Spleen (tissue), 7 donors: Measurements from ENCODE around the gene KCTD14.

Source experiments
- POLR2A ChIP-seq, 3 donors: fragments of 450-650 bp; IDR thresholded peaks; one replicate each; pipeline ENCODE4 v1.5.1; 2017; ENCODE audit warnings: antibody characterized with exemption in 3 of 3, mild to moderate bottlenecking in 1 of 3
- TF ChIP-seq, protein P1 (sequence below), 11 experiments: fragments of 200-600 bp in 7 of 11; fragments of 450-650 bp in 4 of 11; sonication (generic) in 4 of 11; IDR thresholded peaks in 8 of 11; conservative IDR thresholded peaks in 3 of 11; 1 replicate in 7 of 11; 2 replicates in 4 of 11; pipeline versions ENCODE4 v1.4.0 to v1.8.0; 2016 to 2021; ENCODE audit warnings: antibody characterized with exemption in 11 of 11, inconsistent platforms in 4 of 11, mild to moderate bottlenecking in 1 of 11
- donor health status: DM: no; HTN: no; CAD: no; lungs with moderate emphysema.
- donor health status: DM: no; HTN: no; CAD: no.
- donor health status: DM: no; HTN: no; CAD: no.

DNA sequence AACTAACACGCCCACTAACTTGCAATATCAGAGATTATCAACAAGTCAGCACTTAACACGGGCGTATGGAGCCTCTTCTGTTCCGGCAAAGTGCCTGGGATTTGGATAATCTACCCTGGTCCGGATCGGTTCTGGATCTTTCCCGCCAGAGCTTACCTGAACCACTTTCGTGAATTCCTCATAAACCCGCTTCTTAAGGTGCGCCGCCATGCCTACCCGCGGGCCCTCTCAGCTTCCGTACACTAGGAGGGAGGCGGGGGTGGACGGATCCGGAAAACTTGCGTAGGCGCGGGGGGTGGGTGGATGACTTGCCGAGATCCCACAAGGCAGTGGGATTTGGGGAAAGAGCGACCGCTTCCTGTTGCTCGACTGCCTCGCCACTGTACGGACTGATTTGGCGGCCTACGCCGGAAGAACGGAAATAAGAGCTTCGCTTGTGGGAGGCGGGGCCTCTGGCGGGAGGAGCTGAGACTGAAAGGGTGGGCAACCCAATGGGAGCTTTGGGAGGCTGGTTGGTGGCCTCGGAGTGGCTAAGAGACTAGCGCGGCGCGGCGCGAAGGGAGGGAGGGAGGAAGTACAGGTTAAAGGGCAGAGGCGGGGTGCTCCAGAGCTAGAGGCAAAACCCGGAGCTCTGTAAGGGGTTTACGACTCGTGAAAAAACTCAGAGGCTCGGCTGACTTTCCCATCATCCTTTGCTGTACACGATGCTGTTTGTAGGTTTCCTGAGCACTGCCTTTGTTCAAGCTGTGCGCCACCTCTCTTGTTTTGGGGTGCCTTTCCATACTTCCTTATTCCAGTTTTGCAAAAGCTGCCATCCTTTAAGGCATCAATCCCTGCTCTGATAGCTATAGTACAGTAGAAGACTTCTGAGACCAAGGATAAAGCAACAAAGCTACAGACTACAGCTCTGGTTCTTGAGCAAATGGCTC lies 28.4 kb downstream of the KCTD14 start, which contains the start of gene INTS4:
- TF ChIP-seq, protein P1, sequence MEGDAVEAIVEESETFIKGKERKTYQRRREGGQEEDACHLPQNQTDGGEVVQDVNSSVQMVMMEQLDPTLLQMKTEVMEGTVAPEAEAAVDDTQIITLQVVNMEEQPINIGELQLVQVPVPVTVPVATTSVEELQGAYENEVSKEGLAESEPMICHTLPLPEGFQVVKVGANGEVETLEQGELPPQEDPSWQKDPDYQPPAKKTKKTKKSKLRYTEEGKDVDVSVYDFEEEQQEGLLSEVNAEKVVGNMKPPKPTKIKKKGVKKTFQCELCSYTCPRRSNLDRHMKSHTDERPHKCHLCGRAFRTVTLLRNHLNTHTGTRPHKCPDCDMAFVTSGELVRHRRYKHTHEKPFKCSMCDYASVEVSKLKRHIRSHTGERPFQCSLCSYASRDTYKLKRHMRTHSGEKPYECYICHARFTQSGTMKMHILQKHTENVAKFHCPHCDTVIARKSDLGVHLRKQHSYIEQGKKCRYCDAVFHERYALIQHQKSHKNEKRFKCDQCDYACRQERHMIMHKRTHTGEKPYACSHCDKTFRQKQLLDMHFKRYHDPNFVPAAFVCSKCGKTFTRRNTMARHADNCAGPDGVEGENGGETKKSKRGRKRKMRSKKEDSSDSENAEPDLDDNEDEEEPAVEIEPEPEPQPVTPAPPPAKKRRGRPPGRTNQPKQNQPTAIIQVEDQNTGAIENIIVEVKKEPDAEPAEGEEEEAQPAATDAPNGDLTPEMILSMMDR (IDR thresholded peaks at IDR 0.05 in 8 of 11, conservative IDR thresholded peaks at IDR 0.05 in 3 of 11): peak in 3 of 11 experiments; percentile 23 to 44 (median 23)
- peak in 2 of 3 donors; percentile 16 to 60 for TF ChIP-seq POLR2A (IDR thresholded peaks at IDR 0.05)
